B cell (primary cell): ENCODE results near the gene ZFP69. TPM values are rescaled to one million over a fixed set of nuclear protein-coding genes. Genes with fewer than 3 reads are reported as not detected.

Experiments
- ATAC-seq: fragments of 200-7000 bp; cut with Tn5 transposase; one replicate; pipeline ENCODE4 v1.10.0; 2021; ENCODE audit warnings: low read depth, mild to moderate bottlenecking, moderate number of reproducible peaks, moderate library complexity
- CTCF ChIA-PET: fragments of 350-600 bp; sonication (Branson Sonifier 250); formaldehyde crosslinking; loops from one replicate; lab custom pipeline; 2021; ENCODE audit warnings: antibody characterized with exemption, inconsistent platforms; lab: Charles Lee
- POLR2A ChIA-PET: fragments of 350-600 bp; sonication (Branson Sonifier 250); formaldehyde crosslinking; loops from one replicate; lab custom pipeline; 2021; ENCODE audit warnings: antibody characterized with exemption; lab: Charles Lee
- DNase-seq: peaks from one replicate; pipeline ENCODE4 v3.0.0; 2013
- H2AFZ ChIP-seq: 2 replicates; pipeline ENCODE4 v1.6.1; 2012; ENCODE audit warnings: mild to moderate bottlenecking, low read depth, low read length; ENCODE audit not compliant: insufficient read depth, poor library complexity, severe bottlenecking
- H3K27ac ChIP-seq, 2 donors: 1 replicate in 1 of 2; 2 replicates in 1 of 2; pipeline ENCODE4 v1.5.1; 2012 to 2013; ENCODE audit warnings: low read length in 2 of 2, mild to moderate bottlenecking in 2 of 2, moderate library complexity in 1 of 2
- H3K27me3 ChIP-seq, 4 experiments: fragments of 200-600 bp in 1 of 4; sonication (generic) in 1 of 4; replicated peaks in 1 of 4; 1 replicate in 2 of 4; 2 replicates in 2 of 4; pipeline versions ENCODE4 v1.6.1 to v1.7.0; 2013 to 2016; ENCODE audit warnings: low read length in 3 of 4, mild to moderate bottlenecking in 2 of 4, mixed read lengths in 1 of 4, moderate library complexity in 1 of 4; ENCODE audit not compliant: insufficient read depth in 4 of 4, control insufficient read depth in 3 of 4; ENCODE audit errors: control extremely low read depth in 1 of 4
- H3K36me3 ChIP-seq, 2 experiments: replicated peaks in 1 of 2; 1 replicate in 1 of 2; 2 replicates in 1 of 2; pipeline versions ENCODE4 v1.6.1 to v1.7.1; 2013; ENCODE audit warnings: low read length in 1 of 2; ENCODE audit not compliant: insufficient read depth in 2 of 2, control insufficient read depth in 1 of 2; ENCODE audit errors: control extremely low read depth in 1 of 2, extremely low read depth in 1 of 2
- H3K4me1 ChIP-seq, 2 donors: fragments of 200-600 bp in 1 of 2; sonication (generic) in 1 of 2; 1 replicate in 1 of 2; 2 replicates in 1 of 2; pipeline versions ENCODE4 v1.5.1 to v1.6.1; 2013 to 2017; ENCODE audit warnings: low read length in 2 of 2; ENCODE audit not compliant: control insufficient read depth in 2 of 2, insufficient read depth in 2 of 2
- H3K4me2 ChIP-seq: replicated peaks from 2 replicates; pipeline ENCODE3; 2012; ENCODE audit warnings: mild to moderate bottlenecking, low read depth, low read length; ENCODE audit not compliant: poor library complexity, severe bottlenecking
- H3K4me3 ChIP-seq, 5 experiments: fragments of 200-600 bp in 1 of 5; sonication (generic) in 1 of 5; 1 replicate in 3 of 5; 2 replicates in 2 of 5; pipeline versions ENCODE4 v1.5.1 to v1.7.0; 2011 to 2016; ENCODE audit warnings: low read length in 4 of 5, mild to moderate bottlenecking in 4 of 5, low read depth in 2 of 5, control low read depth in 1 of 5, moderate library complexity in 1 of 5; ENCODE audit not compliant: insufficient read depth in 1 of 5; ENCODE audit errors: control extremely low read depth in 1 of 5, extremely low read depth in 1 of 5
- H3K79me2 ChIP-seq: fragments of 200-600 bp; sonication (generic); one replicate; pipeline ENCODE4 v1.6.0; 2016; ENCODE audit warnings: low read length; ENCODE audit not compliant: control insufficient read depth, insufficient read depth
- H3K9ac ChIP-seq: fragments of 200-600 bp; sonication (generic); 2 replicates; pipeline ENCODE4 v1.6.1; 2017; ENCODE audit warnings: mild to moderate bottlenecking, low read length, moderate library complexity
- H3K9me3 ChIP-seq, 3 donors: one replicate each; pipeline versions ENCODE4 v1.6.1 to v1.7.1; 2013; ENCODE audit warnings: low read length in 2 of 3; ENCODE audit not compliant: control insufficient read depth in 2 of 3, insufficient read depth in 1 of 3; ENCODE audit errors: control extremely low read depth in 1 of 3
- H4K20me1 ChIP-seq: 2 replicates; pipeline ENCODE4 v1.6.0; 2012; ENCODE audit warnings: mild to moderate bottlenecking, low read length; ENCODE audit not compliant: insufficient read depth, control insufficient read depth, poor library complexity, severe bottlenecking
- H3K27ac Mint-ChIP-seq: one replicate; pipeline ENCODE4 v1.8.0; 2021; ENCODE audit warnings: mixed read lengths
- H3K27me3 Mint-ChIP-seq: one replicate; pipeline ENCODE4 v1.8.0; 2021; ENCODE audit warnings: mixed read lengths
- H3K4me1 Mint-ChIP-seq: one replicate; pipeline ENCODE4 v1.8.0; 2021; ENCODE audit warnings: mixed read lengths
- H3K4me3 Mint-ChIP-seq: one replicate; pipeline ENCODE4 v1.8.0; 2021; ENCODE audit warnings: mixed read lengths
- H3K9me3 Mint-ChIP-seq: one replicate; pipeline ENCODE4 v1.8.0; 2022; ENCODE audit warnings: mixed read lengths; ENCODE audit not compliant: insufficient read depth
- CTCF ChIP-seq: fragments of 200-600 bp; IDR thresholded peaks from one replicate; pipeline ENCODE4 v1.8.0; 2022; ENCODE audit warnings: antibody characterized with exemption, mild to moderate bottlenecking
- EZH2 ChIP-seq: IDR thresholded peaks from 2 replicates; pipeline ENCODE4 v1.6.1; 2012; ENCODE audit warnings: borderline replicate concordance, low read depth, mild to moderate bottlenecking, moderate library complexity, low read length; ENCODE audit not compliant: insufficient read depth, poor library complexity, severe bottlenecking
- WGBS: methylation state at CpG from one replicate; pipeline ENCODE4 v1.1.5; 2013; ENCODE audit warnings: missing lambda C conversion rate; ENCODE audit not compliant: insufficient coverage; 5-methylcytosine and 5-hydroxymethylcytosine counted together
- intact Hi-C: fragments of 100-400 bp; cut with micrococcal nuclease; formaldehyde crosslinking; loops from one replicate; pipeline ENCODE4 v1.10.0; 2022
- polyA plus RNA-seq: library from polyadenylated mRNA; depleted of rRNA; stranded (reverse); fragments of >200 nt; gene quantifications from 2 replicates; pipeline ENCODE4 v1.2.3, GENCODE V29; 2012
- total RNA-seq, 2 donors: library from RNA; stranded (reverse); fragments of 120-200 nt in 1 of 2; gene quantifications; 1 replicate in 1 of 2; 2 replicates in 1 of 2; pipeline versions ENCODE4 v1.2.3 to v1.2.4, GENCODE V29; 2013 to 2022

Gene ZFP69
- total and polyA plus RNA-seq, 2 donors (not counting 1 experiment from before 2014, with no cell fraction given): 2.9 to 7.5 TPM

GRCh38 chr1:40530735-40531380, 53.8 kb downstream of the ZFP69 start:
- TF ChIP-seq EZH2: no peak
- H3K4me3 Mint-ChIP-seq: peak overlapping the region; percentile 100
- peak overlapping the region; percentile 75 for H3K9ac ChIP-seq
- H3K9me3 Mint-ChIP-seq: peaks cover 10% of the 10 kb centered on the region
- WGBS: 24% methylated on average over 2 of the region's 5 CpGs
- peak overlapping the region; percentile 95 for H2AFZ ChIP-seq
- H3K27me3 ChIP-seq: peaks cover 0 to 3% (median 1%) of the 10 kb centered on the region in 4 experiments
- intact Hi-C loops: loop anchor here (1.0 to 10.0 kb wide), 9 partner anchors 23 to 491 kb away; partner anchors contain the start of genes CAP1, CITED4, EXO5 and SMAP2
- peaks cover 11% of the 10 kb centered on the region for H3K27me3 Mint-ChIP-seq
- H3K27ac ChIP-seq: peak overlapping the region; percentile 60 to 92
- peaks cover 26% of the 10 kb centered on the region for H3K4me1 Mint-ChIP-seq
- H3K4me3 ChIP-seq: peak overlapping the region; percentile 50 to 94 (median 80)
- peak overlapping the region; percentile 96 for H3K27ac Mint-ChIP-seq
- no peaks in the 10 kb centered on the region for H4K20me1 ChIP-seq
- POLR2A ChIA-PET: interaction anchor here (1.0 to 1.4 kb wide), 2 partner anchors 13 to 81 kb away, joined by 3 to 4 read pairs; partner anchors contain the start of gene ZFP69B
- DNase-seq (no peak), ATAC-seq (peak; percentile 1)
- peaks cover 6% of the 10 kb centered on the region for H3K79me2 ChIP-seq
- CTCF ChIA-PET: interaction anchor here (0.6 to 3.2 kb wide), 9 partner anchors 14 to 1408 kb away, joined by 3 to 16 read pairs (median 6); partner anchors contain the start of gene ZFP69B
- H3K36me3 ChIP-seq: peaks cover 0 to 5% of the 10 kb centered on the region in 2 experiments
- peaks cover 19 to 22% of the 10 kb centered on the region in 2 donors for H3K4me1 ChIP-seq
- H3K9me3 ChIP-seq: peaks cover 2 to 9% (median 4%) of the 10 kb centered on the region in 3 donors
- H3K4me2 ChIP-seq: peak overlapping the region; percentile 80

GRCh38 chr1:40531381-40532061, 54.4 kb downstream of the ZFP69 start, which contains the start of gene ZNF684:
Gene ZNF684 (plus strand): TSS chr1:40531637. CDS start chr1:40533167, 1,530 bp downstream.
- ATAC-seq: peak; percentile 98
- Mint-ChIP-seq H3K4me1 (peaks cover 26% of the 10 kb centered on the region), H3K9me3 (peaks cover 8% of the 10 kb centered on the region), H3K4me3 (peak within 1 kb of the TSS; percentile 100), H3K27me3 (peaks cover 5% of the 10 kb centered on the region), H3K27ac (peak within 1 kb of the TSS; percentile 96)
- Histone ChIP-seq H3K9ac (peak within 1 kb of the TSS; percentile 75), H3K9me3 (peaks cover 0 to 6% (median 2%) of the 10 kb centered on the region in 3 donors), H4K20me1 (no peaks in the 10 kb centered on the region), H2AFZ (peak within 1 kb of the TSS; percentile 95), H3K4me1 (peaks cover 19 to 22% of the 10 kb centered on the region in 2 donors), H3K4me3 (peak within 1 kb of the TSS; percentile 50 to 94 (median 80)), H3K79me2 (peaks cover 6% of the 10 kb centered on the region), H3K27ac (peak within 1 kb of the TSS; percentile 60 to 92), H3K36me3 (peaks cover 0 to 5% of the 10 kb centered on the region in 2 experiments), H3K4me2 (peak within 1 kb of the TSS; percentile 80), H3K27me3 (peaks cover 0 to 3% (median 1%) of the 10 kb centered on the region in 4 experiments)
- POLR2A ChIA-PET: interaction anchor here (1.0 to 1.4 kb wide), 3 partner anchors 13 to 1673 kb away, joined by 3 to 4 read pairs (median 3); partner anchors contain the start of gene ZFP69B
- intact Hi-C loops: loop anchor here (1.0 to 10.0 kb wide), 10 partner anchors 23 to 491 kb away; partner anchors contain the start of genes CAP1, CITED4, EXO5 and SMAP2
- DNase-seq: peak; percentile 91
- under 1% methylated on average over 33 of the region's 35 CpGs for WGBS
- TF ChIP-seq CTCF: no peak
- TF ChIP-seq EZH2: no peak
- CTCF ChIA-PET: interaction anchor here (0.6 to 3.2 kb wide), 18 partner anchors 10 to 1409 kb away, joined by 3 to 16 read pairs (median 5); partner anchors contain the start of genes EXO5, ZFP69 and ZFP69B
